Heart right ventricle (tissue), 16 donors: ENCODE measurements around the gene GHRHR. TPM values are rescaled to one million over a fixed set of nuclear protein-coding genes. Genes with fewer than 3 reads are reported as not detected.

Experiments
- ATAC-seq, 8 donors: fragments of 200-7000 bp; cut with Tn5 transposase; one replicate each; pipeline ENCODE4 v1.9.1; 2020; ENCODE audit warnings: mild to moderate bottlenecking in 8 of 8, moderate library complexity in 8 of 8, moderate number of reproducible peaks in 1 of 8
- DNase-seq, 2 donors: peaks; one replicate each; pipeline ENCODE4 v3.0.0-alpha.2; 2020
- H3K27ac ChIP-seq, 10 donors: fragments of 200-600 bp; sonication (generic) in 2 of 10; one replicate each; pipeline versions ENCODE4 v1.5.0 to v1.8.0; 2020 to 2022; ENCODE audit warnings: mild to moderate bottlenecking in 3 of 10
- H3K27me3 ChIP-seq, 7 donors: fragments of 200-600 bp; one replicate each; pipeline ENCODE4 v1.8.0; 2021 to 2022; ENCODE audit warnings: mild to moderate bottlenecking in 2 of 7
- H3K36me3 ChIP-seq, 9 donors: fragments of 200-600 bp; sonication (generic) in 1 of 9; one replicate each; pipeline versions ENCODE4 v1.5.0 to v1.8.0; 2020 to 2022; ENCODE audit warnings: mild to moderate bottlenecking in 2 of 9
- H3K4me1 ChIP-seq, 9 donors: fragments of 200-600 bp; sonication (generic) in 1 of 9; one replicate each; pipeline versions ENCODE4 v1.5.0 to v1.8.0; 2020 to 2022; ENCODE audit warnings: mild to moderate bottlenecking in 4 of 9
- H3K4me3 ChIP-seq, 10 donors: fragments of 200-600 bp; sonication (generic) in 2 of 10; one replicate each; pipeline versions ENCODE4 v1.5.0 to v1.8.0; 2020 to 2022; ENCODE audit warnings: mild to moderate bottlenecking in 7 of 10, moderate library complexity in 2 of 10
- H3K9me3 ChIP-seq, 11 donors: fragments of 200-600 bp in 10 of 11; sonication (generic) in 2 of 11; one replicate each; pipeline versions ENCODE4 v1.5.0 to v1.8.0; 2013 to 2022; ENCODE audit warnings: mild to moderate bottlenecking in 2 of 11, control low read depth in 1 of 11, moderate library complexity in 1 of 11
- CTCF ChIP-seq, 9 donors: fragments of 200-600 bp; sonication (generic) in 2 of 9; IDR thresholded peaks; one replicate each; pipeline versions ENCODE4 v1.5.0 to v1.8.0; 2021 to 2022; ENCODE audit warnings: antibody characterized with exemption in 9 of 9, mild to moderate bottlenecking in 5 of 9, moderate library complexity in 1 of 9
- WGBS, 2 donors: extraction: QIAGEN DNeasy Blood & Tissue Kit; methylation state at CpG; one replicate each; pipeline ENCODE4 v1.1.7; 2013; ENCODE audit warnings: inconsistent platforms in 1 of 2; 5-methylcytosine and 5-hydroxymethylcytosine counted together
- intact Hi-C, 10 donors: fragments of 100-400 bp; cut with DNase I; formaldehyde crosslinking; loops; one replicate each; pipeline versions ENCODE4 v1.11.1 to v1.14.2; 2022
- polyA plus RNA-seq, 2 donors: library from polyadenylated mRNA; stranded (reverse); fragments of 200-250 nt; gene quantifications; one replicate each; pipeline ENCODE4 v1.2.3, GENCODE V29; 2013
- total RNA-seq, 10 donors: library from RNA; stranded (reverse); fragmentation: NEBNext Ultra II Directional in 3 of 10; extraction: Animal tissue kit (Norgen Biotek cat#: 25700) in 3 of 10; gene quantifications; one replicate each; pipeline versions ENCODE4 v1.2.1 to v1.2.4, GENCODE V29; 2021 to 2023
- donor health status: Arrhythmogenic right ventricular cardiomyopathy.
- donor health status: ischemic (EF 13 %, LVEDD 7.1; RV severe dilation, severe dysfunction).
- donor health status: healthy with polysubstance abuse.
- donor health status: DM: no; HTN: yes; CAD: no.
- donor health status: DM: no; HTN: no; CAD: no.
- donor health status: ischemic (EF 25% LVEDD 6.9; RV normal size, moderate dysfunction).
- donor health status: ischemic (EF 25% LVEDD 5.7; RV mildly dilated, moderate dysfunction).
- donor health status: healthy.
- donor health status: DM: yes; HTN: yes; CAD: no.
- donor health status: Ischemic cardiomyopathy.
- donor health status: ischemic (EF 35%, LVEDD 5.7; RV mildly dilated, moderate dysfunction).
- donor health status: nonischemic (EF 11% LVEDD 7.7; RV severe dilation, severe dysfunction).
- donor health status: DM: yes; HTN: yes; CAD: no.
- donor health status: PGD.
- donor health status: ischemic (EF 29% LVEDD 5.4; RV normal size, mild dysfunction).
- donor health status: nonischemic (EF 23%, LVEDD 6.1; RV moderate dilation, normal function).

GHRHR gene
- total and polyA plus RNA-seq, 12 donors: not detected

GRCh38 chr7:30987178-30987577 is 23.4 kb downstream of the GHRHR start:
- no peak overlapping the region for H3K27ac ChIP-seq
- no peaks in the 10 kb centered on the region for H3K9me3 ChIP-seq
- no peak overlapping the region for H3K4me3 ChIP-seq
- TF ChIP-seq CTCF (IDR thresholded peaks at IDR 0.05): no peak
- intact Hi-C loops: loop anchor here in 2 of 10 donors (10.0 kb wide), 2 partner anchors 68 to 658 kb away; partner anchors contain the start of gene ADCYAP1R1 (in 1 of the 2)
- ATAC-seq: no peak
- 74 to 78% methylated on average over 7 of the region's 7 CpGs for WGBS, 2 donors
- peaks cover 0 to 19% (median 10%) of the 10 kb centered on the region in 9 donors for H3K4me1 ChIP-seq
- no peak for DNase-seq
- H3K36me3 ChIP-seq: no peaks in the 10 kb centered on the region
- peaks cover 0 to 18% (median 10%) of the 10 kb centered on the region in 7 donors for H3K27me3 ChIP-seq

GRCh38 chr7:30987936-30988335 is 24.2 kb downstream of the GHRHR start:
- Histone ChIP-seq H3K4me3 (no peak overlapping the region), H3K27me3 (peaks cover 0 to 18% (median 10%) of the 10 kb centered on the region in 7 donors), H3K4me1 (peaks cover 0 to 19% (median 10%) of the 10 kb centered on the region in 9 donors), H3K9me3 (no peaks in the 10 kb centered on the region), H3K27ac (peak overlapping the region in 3 of 10 donors; percentile 7 to 55 (median 52)), H3K36me3 (no peaks in the 10 kb centered on the region)
- DNase-seq (no peak), ATAC-seq (peak in 1 of 8 donors; percentile 8)
- WGBS, 2 donors: 92 to 95% methylated on average over 5 of the region's 5 CpGs
- intact Hi-C loops: loop anchor here in 3 of 10 donors (2.0 to 10.0 kb wide), 3 partner anchors 67 to 657 kb away; partner anchors contain the start of gene ADCYAP1R1 (in 1 of the 3)
- TF ChIP-seq CTCF (IDR thresholded peaks at IDR 0.05): no peak

GRCh38 chr7:30988351-30989005 is 24.7 kb downstream of the GHRHR start:
- Histone ChIP-seq H3K4me1 (peaks cover 0 to 18% (median 10%) of the 10 kb centered on the region in 9 donors), H3K27me3 (peaks cover 0 to 18% (median 10%) of the 10 kb centered on the region in 7 donors), H3K27ac (peak overlapping the region in 3 of 10 donors; percentile 7 to 55 (median 52)), H3K9me3 (no peaks in the 10 kb centered on the region), H3K36me3 (no peaks in the 10 kb centered on the region), H3K4me3 (no peak overlapping the region)
- 49 to 52% methylated on average over 19 of the region's 19 CpGs for WGBS, 2 donors
- ATAC-seq: peak in 7 of 8 donors; percentile 12 to 58 (median 45)
- DNase-seq: peak in 1 of 2 donors; percentile 56
- intact Hi-C loops: loop anchor here in 3 of 10 donors (2.0 to 10.0 kb wide), 3 partner anchors 66 to 656 kb away; partner anchors contain the start of gene ADCYAP1R1 (in 1 of the 3)
- no peak for TF ChIP-seq CTCF (IDR thresholded peaks at IDR 0.05)

GRCh38 chr7:30989008-30989823 is 25.5 kb downstream of the GHRHR start:
- Histone ChIP-seq H3K27me3 (peaks cover 0 to 18% (median 4%) of the 10 kb centered on the region in 7 donors), H3K36me3 (no peaks in the 10 kb centered on the region)
- intact Hi-C loops: loop anchor here in 3 of 10 donors (2.0 to 10.0 kb wide), 3 partner anchors 66 to 656 kb away; partner anchors contain the start of gene ADCYAP1R1 (in 1 of the 3)

More at GRCh38 chr7:30989008-30989823, 25.5 kb downstream of the GHRHR start:
- 87 to 88% methylated on average over 16 of the region's 16 CpGs for WGBS, 2 donors
- H3K4me3 ChIP-seq: no peak overlapping the region
- no peaks in the 10 kb centered on the region for H3K9me3 ChIP-seq
- TF ChIP-seq CTCF (IDR thresholded peaks at IDR 0.05): no peak
- ATAC-seq (no peak), DNase-seq (no peak)
- peak overlapping the region in 3 of 10 donors; percentile 7 to 55 (median 52) for H3K27ac ChIP-seq
- H3K4me1 ChIP-seq: peaks cover 0 to 18% (median 10%) of the 10 kb centered on the region in 9 donors
